Fibroblast of gingiva (primary cell): ENCODE measurements around the gene TUBAL3.
A peak's percentile ranks its signal among the peaks of the same experiment; 100 is the strongest.
"Not testable (repeated sequence)": the region's sequence is repeated elsewhere in the genome, so short reads cannot be mapped to it uniquely, and the experiment has no call there.

Source experiments
- DNase-seq: peaks from one replicate; pipeline ENCODE4 v3.0.0-alpha.2; 2011; ENCODE audit warnings: low read depth

Gene TUBAL3

GRCh38 chr10:5423771-5424170, 19.1 kb upstream of the TUBAL3 start:
- DNase-seq: peak; percentile 75

GRCh38 chr10:5419466-5420094, 15.0 kb upstream of the TUBAL3 start:
- no peak for DNase-seq

GRCh38 chr10:5418584-5418983, 14.0 kb upstream of the TUBAL3 start:
- DNase-seq: no peak

GRCh38 chr10:5416981-5417380, 12.4 kb upstream of the TUBAL3 start:
- peak; percentile 16 for DNase-seq

- peak; percentile 54 for DNase-seq
Observed at GRCh38 chr10:5413012-5413938, 8.6 kb upstream of the TUBAL3 start.

- DNase-seq: peak; percentile 88
Observed at GRCh38 chr10:5412277-5412941, 7.8 kb upstream of the TUBAL3 start, which contains the start of gene NET1. TSS of gene NET1 (plus strand) at chr10:5412557. CDS start at chr10:5412693, 136 bp downstream.

- DNase-seq: peak; percentile 67
Observed at GRCh38 chr10:5411941-5412276, 7.3 kb upstream of the TUBAL3 start.

GRCh38 chr10:5410787-5411186, 6.2 kb upstream of the TUBAL3 start:
- DNase-seq: not testable (repeated sequence)

- no peak for DNase-seq
Observed at GRCh38 chr10:5406918-5407317, 2.3 kb upstream of the TUBAL3 start.

GRCh38 chr10:5402798-5403197, 1.8 kb downstream of the TUBAL3 start:
- DNase-seq: no peak

- no peak for DNase-seq
Observed at GRCh38 chr10:5400468-5401240, 4.0 kb downstream of the TUBAL3 start.

- no peak for DNase-seq
Observed at GRCh38 chr10:5399332-5399731, 5.3 kb downstream of the TUBAL3 start.

GRCh38 chr10:5396556-5397300, 7.9 kb downstream of the TUBAL3 start:
- DNase-seq: no peak

- no peak for DNase-seq
Observed at GRCh38 chr10:5395168-5395567, 9.5 kb downstream of the TUBAL3 start.

- no peak for DNase-seq
Observed at GRCh38 chr10:5393529-5393928, 11.1 kb downstream of the TUBAL3 start.

GRCh38 chr10:5391790-5392189, 12.8 kb downstream of the TUBAL3 start:
- DNase-seq: no peak

GRCh38 chr10:5390607-5391205, 13.9 kb downstream of the TUBAL3 start:
- DNase-seq: no peak

- no peak for DNase-seq
Observed at GRCh38 chr10:5387169-5387568, 17.5 kb downstream of the TUBAL3 start.

- no peak for DNase-seq
Observed at GRCh38 chr10:5385224-5385623, 19.4 kb downstream of the TUBAL3 start.

- DNase-seq: no peak
Observed at GRCh38 chr10:5381187-5381586, 23.4 kb downstream of the TUBAL3 start.

GRCh38 chr10:5380395-5380794, 24.2 kb downstream of the TUBAL3 start:
- DNase-seq: not testable (repeated sequence)
